Thymus (tissue), 11 donors: ENCODE results near the gene ASAP3. TPM values are rescaled to one million over a fixed set of nuclear protein-coding genes. Genes with fewer than 3 reads are reported as not detected.

Experiments
- DNase-seq, 9 donors: peaks; one replicate each; pipeline ENCODE4 v3.0.0-alpha.2; 2013; ENCODE audit warnings: low spot score in 9 of 9, low read depth in 6 of 9, missing footprints in 1 of 9
- H3K27ac ChIP-seq, 2 donors: one replicate each; pipeline ENCODE4 v1.5.1; 2013; ENCODE audit warnings: control low read depth in 1 of 2, low read depth in 1 of 2, low read length in 1 of 2, mild to moderate bottlenecking in 1 of 2, moderate library complexity in 1 of 2
- H3K27me3 ChIP-seq, 2 donors: one replicate each; pipeline ENCODE4 v1.5.1; 2013; ENCODE audit warnings: low read length in 1 of 2; ENCODE audit not compliant: control insufficient read depth in 2 of 2, insufficient read depth in 1 of 2
- H3K36me3 ChIP-seq, 2 donors: one replicate each; pipeline ENCODE4 v1.5.1; 2013; ENCODE audit warnings: low read length in 1 of 2, mild to moderate bottlenecking in 1 of 2, moderate library complexity in 1 of 2; ENCODE audit not compliant: control insufficient read depth in 2 of 2, insufficient read depth in 2 of 2
- H3K4me1 ChIP-seq, 2 donors: one replicate each; pipeline ENCODE4 v1.5.1; 2013; ENCODE audit warnings: low read length in 2 of 2; ENCODE audit not compliant: control insufficient read depth in 2 of 2, insufficient read depth in 2 of 2
- H3K4me3 ChIP-seq, 2 donors: one replicate each; pipeline ENCODE4 v1.5.1; 2013; ENCODE audit warnings: low read length in 2 of 2, control low read depth in 1 of 2, mild to moderate bottlenecking in 1 of 2
- H3K9me3 ChIP-seq, 2 donors: one replicate each; pipeline ENCODE4 v1.5.1; 2013; ENCODE audit warnings: low read length in 1 of 2, mild to moderate bottlenecking in 1 of 2; ENCODE audit not compliant: control insufficient read depth in 2 of 2, insufficient read depth in 1 of 2
- WGBS: extraction: QIAGEN DNeasy Blood & Tissue Kit; methylation state at CpG from one replicate; pipeline ENCODE4 v1.1.7; 2013; 5-methylcytosine and 5-hydroxymethylcytosine counted together
- polyA plus RNA-seq: library from polyadenylated mRNA; stranded (reverse); fragments of 200-250 nt; gene quantifications from one replicate; pipeline ENCODE4 v1.2.3, GENCODE V29; 2013
- total RNA-seq: library from RNA; stranded (reverse); fragments of 120-200 nt; gene quantifications from one replicate; pipeline ENCODE4 v1.2.4, GENCODE V29; 2013
- donor health status: healthy.

ASAP3 gene
- total and polyA plus RNA-seq, 2 donors = 4.1 to 10.4 TPM

DNA sequence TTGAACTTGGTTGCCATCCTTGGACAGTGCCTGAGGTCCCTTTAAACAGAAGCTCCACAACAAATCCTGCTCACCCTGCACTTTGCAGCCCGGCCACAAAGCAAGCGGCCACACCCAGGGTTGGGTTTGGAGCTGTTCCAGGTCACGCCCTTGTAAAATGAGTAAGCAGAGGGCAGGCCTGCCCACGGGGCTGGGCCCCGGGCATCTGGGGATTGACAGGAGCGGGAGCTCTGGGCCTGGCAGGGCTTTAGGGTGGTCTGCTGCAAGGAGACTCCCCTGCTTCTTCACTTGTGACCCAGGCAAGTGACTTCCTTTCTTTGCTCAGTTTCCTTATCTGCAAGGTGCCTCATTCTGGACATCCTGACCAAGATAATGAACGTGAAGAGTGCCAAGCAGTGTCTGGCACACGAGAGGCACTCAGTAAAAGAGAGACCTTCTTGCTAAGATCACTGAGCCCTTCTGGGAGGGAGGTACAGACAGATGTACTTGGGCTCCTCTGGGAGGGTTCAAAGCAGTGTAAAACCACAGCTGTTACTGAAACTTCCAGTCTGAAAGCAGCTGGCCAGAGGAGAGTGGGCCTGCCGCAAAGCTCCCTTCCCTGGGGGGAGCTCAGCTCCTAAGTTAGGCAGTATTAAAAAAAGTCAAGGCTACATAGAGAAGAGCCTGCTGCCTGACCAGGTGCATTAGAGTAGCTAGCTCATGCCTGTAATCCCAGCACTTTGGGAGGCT lies 44.4 kb upstream of the ASAP3 start:
- Histone ChIP-seq H3K27ac (peak overlapping the region; percentile 89 to 98), H3K4me1 (peaks cover 58 to 91% of the 10 kb centered on the region in 2 donors), H3K9me3 (no peaks in the 10 kb centered on the region), H3K4me3 (peak overlapping the region; percentile 76 to 88), H3K36me3 (peaks cover 0 to 36% of the 10 kb centered on the region in 2 donors), H3K27me3 (no peaks in the 10 kb centered on the region)
- peak in 6 of 9 donors; percentile 74 to 93 (median 80) for DNase-seq
- WGBS = 2% methylated on average over 9 of the region's 9 CpGs

DNA sequence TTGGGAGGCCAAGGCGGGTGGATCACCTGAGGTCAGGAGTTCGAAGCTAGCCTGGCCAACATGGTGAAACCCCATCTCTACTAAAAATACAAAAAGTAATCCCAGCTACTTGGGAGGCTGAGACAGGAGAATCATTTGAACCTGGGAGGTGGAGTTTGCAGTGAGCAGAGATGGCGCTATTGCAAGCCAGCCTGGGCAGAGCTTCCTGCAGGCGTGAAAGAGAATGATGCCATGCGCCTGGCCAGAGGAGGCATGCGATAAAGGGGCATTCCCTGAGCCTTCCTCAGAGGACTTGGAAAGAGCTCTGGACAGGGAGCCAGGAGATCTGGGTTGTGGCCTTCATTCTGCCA lies 43.9 kb upstream of the ASAP3 start:
- peak overlapping the region; percentile 76 to 88 for H3K4me3 ChIP-seq
- H3K36me3 ChIP-seq = peaks cover 0 to 40% of the 10 kb centered on the region in 2 donors
- peaks cover 53 to 91% of the 10 kb centered on the region in 2 donors for H3K4me1 ChIP-seq
- WGBS = 57% methylated on average over 6 of the region's 6 CpGs
- no peaks in the 10 kb centered on the region for H3K27me3 ChIP-seq
- H3K27ac ChIP-seq = peak overlapping the region; percentile 89 to 98
- no peaks in the 10 kb centered on the region for H3K9me3 ChIP-seq
- peak in 1 of 9 donors; percentile 69 for DNase-seq

DNA sequence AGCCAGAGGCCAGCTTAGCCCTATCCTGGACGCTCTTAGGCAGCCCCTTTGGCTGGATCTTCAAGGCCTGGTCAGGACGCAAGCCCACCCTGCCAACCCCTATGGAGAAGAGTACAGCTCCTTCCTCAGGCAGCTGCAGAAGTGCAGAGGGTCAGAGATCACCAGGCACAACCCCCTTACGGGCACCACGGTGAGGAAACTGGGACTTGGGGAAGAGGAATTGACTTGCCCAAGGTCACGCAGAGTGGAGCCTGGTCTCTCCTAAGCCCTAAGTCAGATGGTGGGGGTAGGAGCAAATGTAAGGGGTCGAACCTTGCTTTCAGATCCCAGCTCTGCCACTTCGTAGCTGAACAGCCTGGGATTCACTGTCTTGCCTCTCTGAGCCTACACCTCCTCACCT lies 43.4 kb upstream of the ASAP3 start:
- H3K4me1 ChIP-seq = peaks cover 48 to 88% of the 10 kb centered on the region in 2 donors
- no peaks in the 10 kb centered on the region for H3K27me3 ChIP-seq
- 87% methylated on average over 7 of the region's 7 CpGs for WGBS
- peak overlapping the region; percentile 80 to 98 for H3K27ac ChIP-seq
- peak overlapping the region; percentile 76 to 88 for H3K4me3 ChIP-seq
- H3K36me3 ChIP-seq = peaks cover 0 to 45% of the 10 kb centered on the region in 2 donors
- no peaks in the 10 kb centered on the region for H3K9me3 ChIP-seq
- peak in 1 of 9 donors; percentile 29 for DNase-seq

DNA sequence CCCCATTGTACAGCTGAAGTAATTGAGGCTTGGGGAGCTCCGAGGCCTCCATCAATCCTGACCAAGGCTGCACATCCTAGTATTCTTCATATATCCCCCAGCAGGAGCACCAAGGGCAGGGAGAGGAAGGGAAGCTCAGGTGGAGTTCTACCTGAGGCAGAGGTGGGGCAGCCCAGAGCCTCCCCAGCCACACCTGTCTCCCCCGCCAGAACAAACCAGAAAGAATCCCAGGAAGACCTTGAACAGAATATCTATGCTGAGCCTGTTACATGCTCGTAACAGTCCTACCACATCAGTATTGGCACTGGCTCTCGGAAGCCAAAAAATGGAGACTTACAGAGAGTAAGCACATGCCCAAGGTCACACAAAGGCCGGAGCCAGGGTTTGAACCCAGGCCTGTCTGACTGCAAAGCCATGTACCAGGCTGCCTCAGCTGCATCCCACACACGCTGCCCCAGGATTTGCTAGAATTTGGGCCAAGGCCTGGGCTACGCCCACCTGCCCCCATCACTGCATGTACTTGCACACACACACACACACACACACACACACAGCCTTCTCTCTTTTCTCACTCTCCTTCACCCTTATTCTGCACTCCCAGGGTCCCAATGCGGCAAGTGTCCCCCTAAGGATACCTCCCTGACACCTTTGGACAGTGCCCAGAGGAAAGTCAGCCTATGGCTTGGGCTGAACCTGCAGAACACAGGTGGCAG lies 42.5 kb upstream of the ASAP3 start:
- H3K4me1 ChIP-seq = peaks cover 39 to 79% of the 10 kb centered on the region in 2 donors

DNA sequence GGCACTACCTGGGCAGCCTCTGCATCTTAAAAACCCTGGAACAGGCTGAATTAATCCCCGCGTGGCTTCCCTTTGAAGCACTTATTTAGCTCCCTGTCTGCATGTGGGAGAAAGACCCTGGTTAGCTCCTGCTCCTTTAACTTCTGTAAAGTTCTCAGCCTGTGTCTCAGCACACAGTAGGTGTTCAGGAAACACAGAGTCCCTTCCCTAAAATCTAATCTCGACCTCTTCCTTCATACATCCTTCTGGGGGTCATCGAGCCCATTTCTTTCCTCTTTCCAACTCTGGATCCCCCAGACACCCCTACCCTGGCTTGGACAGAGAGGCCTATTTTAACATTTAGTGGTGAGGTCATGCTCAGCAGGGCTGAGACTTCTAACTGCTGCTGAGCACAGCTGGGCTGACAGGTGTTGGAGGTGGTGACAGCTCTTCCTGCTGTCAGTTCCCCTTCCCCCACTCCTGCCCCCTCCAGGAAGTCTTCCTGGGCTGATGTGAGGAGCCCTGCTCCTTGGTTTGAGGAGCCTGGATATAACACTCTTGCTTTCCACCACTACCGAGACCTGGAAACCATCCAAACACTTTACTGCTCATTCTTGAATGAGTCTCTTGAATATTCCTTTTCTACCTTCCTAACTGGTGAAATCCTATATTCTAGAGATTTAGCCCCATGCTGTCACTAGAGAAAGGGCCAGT lies 41.7 kb upstream of the ASAP3 start:
- WGBS = 17% methylated on average over 5 of the region's 5 CpGs
- H3K36me3 ChIP-seq = peaks cover 15 to 62% of the 10 kb centered on the region in 2 donors
- no peaks in the 10 kb centered on the region for H3K9me3 ChIP-seq
- H3K4me1 ChIP-seq = peaks cover 38 to 77% of the 10 kb centered on the region in 2 donors
- DNase-seq = peak in 7 of 9 donors; percentile 71 to 92 (median 83)
- peak overlapping the region; percentile 76 to 88 for H3K4me3 ChIP-seq
- no peaks in the 10 kb centered on the region for H3K27me3 ChIP-seq
- peak overlapping the region; percentile 89 to 98 for H3K27ac ChIP-seq

More for the DNA sequence above, 42.5 kb upstream of the ASAP3 start:
- H3K27ac ChIP-seq = peak overlapping the region; percentile 48 to 98
- H3K4me3 ChIP-seq = peak overlapping the region; percentile 76 to 88
- no peaks in the 10 kb centered on the region for H3K27me3 ChIP-seq
- peaks cover 7 to 54% of the 10 kb centered on the region in 2 donors for H3K36me3 ChIP-seq
- no peaks in the 10 kb centered on the region for H3K9me3 ChIP-seq
- 82% methylated on average over 8 of the region's 8 CpGs for WGBS
- peak in 2 of 9 donors; percentile 56 to 69 for DNase-seq

DNA sequence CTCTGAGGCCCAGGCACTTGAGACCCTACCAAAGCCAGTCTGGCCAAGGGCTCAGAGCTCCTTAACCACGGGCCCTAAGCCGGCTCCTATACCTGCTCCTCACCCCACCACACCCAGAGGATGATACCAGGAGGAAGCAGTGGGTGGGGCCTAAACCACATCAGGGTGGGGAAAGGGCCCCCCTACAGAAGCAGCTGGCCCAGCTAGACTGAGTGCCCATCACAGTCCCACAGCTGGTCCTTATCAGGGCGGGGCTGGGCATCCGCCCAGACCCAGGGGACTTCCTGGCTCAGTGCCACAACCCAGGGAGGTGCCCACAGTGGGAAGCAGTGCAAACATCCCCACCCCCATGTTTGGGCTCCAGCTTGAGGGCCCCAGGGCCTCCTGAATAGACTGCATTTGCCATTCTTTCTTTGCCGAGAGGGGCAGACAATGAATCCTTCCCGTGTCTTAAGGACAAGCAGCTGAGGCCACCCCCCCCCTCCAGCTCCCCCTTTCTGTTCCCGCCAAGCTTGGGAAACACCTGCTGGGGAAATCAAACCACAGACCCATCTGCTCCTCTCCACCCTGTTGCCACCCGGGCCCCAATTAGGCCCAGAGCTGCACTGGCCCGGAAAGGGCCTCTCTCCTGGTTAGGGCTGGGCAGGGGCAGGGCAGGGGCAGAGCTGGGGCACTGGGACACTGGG lies 40.9 kb upstream of the ASAP3 start:
- Histone ChIP-seq H3K4me1 (peaks cover 38 to 72% of the 10 kb centered on the region in 2 donors), H3K4me3 (peak overlapping the region; percentile 76 to 88), H3K9me3 (no peaks in the 10 kb centered on the region), H3K27me3 (no peaks in the 10 kb centered on the region), H3K27ac (peak overlapping the region; percentile 89 to 98), H3K36me3 (peaks cover 16 to 70% of the 10 kb centered on the region in 2 donors)
- WGBS = 4% methylated on average over 9 of the region's 9 CpGs
- DNase-seq = peak in 5 of 9 donors; percentile 72 to 89 (median 77)

DNA sequence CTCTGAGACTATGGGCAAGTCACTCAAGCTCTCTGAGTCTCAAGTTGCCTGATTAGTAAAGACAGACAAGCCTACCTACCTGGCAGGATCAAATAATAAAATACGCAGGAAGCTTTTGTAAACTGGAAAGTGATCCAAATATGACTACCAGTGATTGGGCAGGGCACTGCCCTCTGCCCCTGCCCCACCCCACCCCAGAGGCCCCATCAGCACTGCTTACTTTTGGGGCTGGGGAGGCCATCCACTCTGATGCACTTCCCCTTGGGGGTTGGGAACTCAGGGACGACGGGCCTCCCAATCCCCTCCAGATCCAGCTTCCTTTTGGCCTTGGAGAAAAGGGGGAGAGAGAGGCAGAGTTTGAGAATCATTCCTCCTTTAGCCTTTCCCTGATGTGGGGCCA lies 40.2 kb upstream of the ASAP3 start:
- H3K4me3 ChIP-seq = peak overlapping the region; percentile 76 to 88
- H3K4me1 ChIP-seq = peaks cover 35 to 65% of the 10 kb centered on the region in 2 donors
- peaks cover 16 to 77% of the 10 kb centered on the region in 2 donors for H3K36me3 ChIP-seq
- H3K27me3 ChIP-seq = no peaks in the 10 kb centered on the region
- H3K27ac ChIP-seq = peak overlapping the region; percentile 19 to 98
- no peaks in the 10 kb centered on the region for H3K9me3 ChIP-seq
- WGBS = 77% methylated on average over 3 of the region's 3 CpGs
- no peak for DNase-seq

DNA sequence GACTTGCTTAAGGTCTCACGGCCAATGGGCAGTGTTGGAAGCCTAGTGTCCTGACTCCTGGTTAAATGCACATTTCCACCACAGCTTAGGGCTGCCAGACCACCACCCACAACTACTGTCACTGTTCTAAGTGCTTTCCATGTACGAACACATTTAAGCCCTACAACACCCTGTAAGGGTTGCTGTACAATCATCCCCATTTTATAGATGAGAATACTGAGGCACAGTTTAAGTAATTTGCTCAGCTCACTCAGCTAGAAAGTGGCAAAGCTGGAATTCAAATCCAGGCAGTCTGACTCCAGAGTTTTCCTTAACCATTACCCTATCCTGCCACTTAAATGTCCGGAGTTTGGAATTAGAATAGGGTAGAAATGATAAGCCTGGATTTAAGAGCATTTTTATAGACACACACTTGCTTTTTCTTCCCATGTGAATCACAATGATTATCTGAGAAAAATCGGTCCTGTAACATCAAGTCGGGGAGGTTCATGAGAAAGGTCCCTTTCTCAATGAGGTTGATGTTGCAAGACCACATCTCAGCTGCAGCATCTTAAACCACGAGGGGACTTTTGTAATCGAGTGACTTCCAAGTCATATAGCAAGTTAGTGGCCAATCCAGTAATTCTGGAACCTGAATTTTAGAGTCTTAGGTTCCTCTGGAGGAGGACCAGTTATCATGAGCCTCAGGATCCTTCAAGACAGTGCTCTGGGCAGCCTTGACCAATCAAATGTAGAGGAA lies 38.4 kb upstream of the ASAP3 start:
- peaks cover 29 to 47% of the 10 kb centered on the region in 2 donors for H3K4me1 ChIP-seq
- no peak for DNase-seq
- WGBS = 86% methylated on average over 7 of the region's 7 CpGs
- H3K4me3 ChIP-seq = no peak overlapping the region
- no peak overlapping the region for H3K27ac ChIP-seq
- H3K9me3 ChIP-seq = no peaks in the 10 kb centered on the region
- peaks cover 29 to 90% of the 10 kb centered on the region in 2 donors for H3K36me3 ChIP-seq
- no peaks in the 10 kb centered on the region for H3K27me3 ChIP-seq
